ENCODE data around the gene LNX1. TPM values are rescaled to one million over a fixed set of nuclear protein-coding genes. Genes with fewer than 3 reads are reported as not detected.

LNX1 gene
- total RNA-seq, 1 experiment from 2014 or later: 3.3 TPM

DNA sequence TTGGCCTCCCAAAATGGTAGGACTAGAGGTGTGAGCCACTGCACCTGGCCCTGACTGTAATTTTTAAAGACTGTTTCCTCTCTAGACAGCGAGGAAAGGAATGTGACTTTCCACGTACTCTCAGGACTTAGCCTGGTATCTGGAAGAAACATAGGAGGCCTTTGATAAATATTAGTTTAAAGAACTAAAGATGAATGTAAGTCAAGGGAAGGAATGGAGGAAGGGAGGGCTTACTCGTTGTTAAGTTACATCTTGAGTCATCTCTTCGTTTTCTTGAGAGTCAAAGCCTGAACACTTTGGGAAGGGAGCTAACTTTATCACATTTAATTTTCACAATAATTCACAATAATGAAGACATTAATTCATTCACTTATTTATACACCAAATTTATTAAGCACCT is 7.2 kb upstream of the LNX1 start:
- H2AFZ ChIP-seq (ENCODE audit: low read depth, low read length, poor library complexity, severe bottlenecking): no peak overlapping the region
- CTCF ChIA-PET: no interaction called here
- H3K36me3 ChIP-seq (ENCODE audit: control insufficient read depth in 1 of 2, insufficient read depth in 2 of 2, low read length in 2 of 2): no peaks in the 10 kb centered on the region
- ATAC-seq: no peak
- no peak for TF ChIP-seq FOSL1 (IDR thresholded peaks at IDR 0.05; ENCODE audit: low read depth)
- TF ChIP-seq, protein P1, sequence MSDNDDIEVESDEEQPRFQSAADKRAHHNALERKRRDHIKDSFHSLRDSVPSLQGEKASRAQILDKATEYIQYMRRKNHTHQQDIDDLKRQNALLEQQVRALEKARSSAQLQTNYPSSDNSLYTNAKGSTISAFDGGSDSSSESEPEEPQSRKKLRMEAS (IDR thresholded peaks at IDR 0.05): no peak
- no peak for TF ChIP-seq SP1 (IDR thresholded peaks at IDR 0.05; ENCODE audit: low read depth)
- no peak for TF ChIP-seq EGR1 (IDR thresholded peaks at IDR 0.05; ENCODE audit: low read depth)
- no peak for TF ChIP-seq SIN3A (IDR thresholded peaks at IDR 0.05; ENCODE audit: low read depth)
- no peak for TF ChIP-seq JUND (IDR thresholded peaks at IDR 0.05)
- TF ChIP-seq, protein P2, sequence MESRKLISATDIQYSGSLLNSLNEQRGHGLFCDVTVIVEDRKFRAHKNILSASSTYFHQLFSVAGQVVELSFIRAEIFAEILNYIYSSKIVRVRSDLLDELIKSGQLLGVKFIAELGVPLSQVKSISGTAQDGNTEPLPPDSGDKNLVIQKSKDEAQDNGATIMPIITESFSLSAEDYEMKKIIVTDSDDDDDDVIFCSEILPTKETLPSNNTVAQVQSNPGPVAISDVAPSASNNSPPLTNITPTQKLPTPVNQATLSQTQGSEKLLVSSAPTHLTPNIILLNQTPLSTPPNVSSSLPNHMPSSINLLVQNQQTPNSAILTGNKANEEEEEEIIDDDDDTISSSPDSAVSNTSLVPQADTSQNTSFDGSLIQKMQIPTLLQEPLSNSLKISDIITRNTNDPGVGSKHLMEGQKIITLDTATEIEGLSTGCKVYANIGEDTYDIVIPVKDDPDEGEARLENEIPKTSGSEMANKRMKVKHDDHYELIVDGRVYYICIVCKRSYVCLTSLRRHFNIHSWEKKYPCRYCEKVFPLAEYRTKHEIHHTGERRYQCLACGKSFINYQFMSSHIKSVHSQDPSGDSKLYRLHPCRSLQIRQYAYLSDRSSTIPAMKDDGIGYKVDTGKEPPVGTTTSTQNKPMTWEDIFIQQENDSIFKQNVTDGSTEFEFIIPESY (IDR thresholded peaks at IDR 0.05; ENCODE audit: extremely low read depth, insufficient replicate concordance, low read length): no peak
- TF ChIP-seq TCF7L2 (IDR thresholded peaks at IDR 0.05; ENCODE audit: borderline replicate concordance, extremely low read depth, insufficient read depth, insufficient read length): no peak
- TF ChIP-seq CEBPB (IDR thresholded peaks at IDR 0.05; ENCODE audit: low read depth): no peak
- TF ChIP-seq CBX3 (IDR thresholded peaks at IDR 0.05; ENCODE audit: low read depth): no peak
- TF ChIP-seq SRF (IDR thresholded peaks at IDR 0.05; ENCODE audit: low read depth): no peak
- no peak for TF ChIP-seq EZH2 (IDR thresholded peaks at IDR 0.05)
- TF ChIP-seq YY1 (IDR thresholded peaks at IDR 0.05; ENCODE audit: extremely low read depth, insufficient replicate concordance, low read depth, low read length): no peak
- no peak for TF ChIP-seq EZH2phosphoT487 (IDR thresholded peaks at IDR 0.05; ENCODE audit: borderline replicate concordance)
- no peak for TF ChIP-seq ZFX (IDR thresholded peaks at IDR 0.05)
- DNase-seq (ENCODE audit: low read depth, low spot score): no peak
- no peak overlapping the region for H3K9ac ChIP-seq (ENCODE audit: low read length)
- no peak overlapping the region for H3K27ac ChIP-seq (ENCODE audit: low read depth, low read length)
- RAD21 ChIA-PET (ENCODE audit: low non-redundant PET in 1 of 2, low total read pairs in 2 of 2, uncharacterized antibody in 2 of 2, unreplicated experiment in 2 of 2): no interaction called here
- POLR2A ChIA-PET: no interaction called here
- no peaks in the 10 kb centered on the region for H4K20me1 ChIP-seq (ENCODE audit: insufficient read depth)
- H3K27me3 ChIP-seq (ENCODE audit: insufficient read depth, low read length): no peaks in the 10 kb centered on the region
- intact Hi-C loops (cut with micrococcal nuclease): no loop called here
- H3K9me3 ChIP-seq (ENCODE audit: control insufficient read depth in 1 of 2, insufficient read depth in 1 of 2, low read depth in 1 of 2, low read length in 2 of 2): no peaks in the 10 kb centered on the region
- H3K79me2 ChIP-seq (ENCODE audit: insufficient read depth, low read length): no peaks in the 10 kb centered on the region
- no peak overlapping the region for H3K4me3 ChIP-seq (replicated peaks in 1 of 2; ENCODE audit: low read depth in 1 of 2, low read length in 2 of 2)
- H3K4me2 ChIP-seq (ENCODE audit: low read length): no peak overlapping the region
- H3K9me2 ChIP-seq (ENCODE audit: insufficient read depth): no peaks in the 10 kb centered on the region
- H3K4me1 ChIP-seq (ENCODE audit: control insufficient read depth in 1 of 2, insufficient read depth in 2 of 2, low read length in 2 of 2): peaks cover 2 to 8% of the 10 kb centered on the region in 2 experiments; a peak in 3 of 4 replicates
- no TSS peak for BruUV-seq (replicated peaks)

All from HCT116 (cell line).